Tongue (tissue), 2 donors: ENCODE data around the gene ANP32A. TPM values are rescaled to one million over a fixed set of nuclear protein-coding genes. Genes with fewer than 3 reads are reported as not detected.
"Not testable (repeated sequence)": the region's sequence is repeated elsewhere in the genome, so short reads cannot be mapped to it uniquely, and the experiment has no call there.

Experiments used
- DNase-seq: peaks from one replicate; pipeline ENCODE4 v3.0.0-alpha.2; 2015
- total RNA-seq: library from RNA; depleted of rRNA; stranded (reverse); fragments of >200 nt; gene quantifications from one replicate; pipeline ENCODE4 v1.2.3, GENCODE V29; 2014

ANP32A gene
- 105 TPM for total RNA-seq

GRCh38 chr15:68820295-68821189 is at the start of gene ANP32A:
ANP32A (minus strand) TSS chr15:68820895; CDS start chr15:68820751, 144 bp downstream.
- peak; percentile 98 for DNase-seq

- DNase-seq, result no peak
These were observed 47.6 kb upstream of the ANP32A start for GRCh38 chr15:68868296-68868695.

GRCh38 chr15:68862415-68862814 is 41.7 kb upstream of the ANP32A start:
- DNase-seq, result no peak

- DNase-seq, result not testable (repeated sequence)
These were observed 38.0 kb upstream of the ANP32A start for GRCh38 chr15:68858666-68859065.

- not testable (repeated sequence) for DNase-seq
These were observed 36.7 kb upstream of the ANP32A start for GRCh38 chr15:68857443-68857842.

- DNase-seq, result peak; percentile 12
These were observed 31.8 kb upstream of the ANP32A start for GRCh38 chr15:68852461-68852860.

GRCh38 chr15:68851971-68852370 is 31.3 kb upstream of the ANP32A start:
- DNase-seq, result no peak

- DNase-seq, result no peak
These were observed 28.8 kb upstream of the ANP32A start for GRCh38 chr15:68849497-68849896.

GRCh38 chr15:68846851-68847439 is 26.2 kb upstream of the ANP32A start:
- DNase-seq, result no peak

GRCh38 chr15:68844856-68845550 is 24.3 kb upstream of the ANP32A start:
- DNase-seq, result no peak

- peak; percentile 62 for DNase-seq
These were observed 23.0 kb upstream of the ANP32A start for GRCh38 chr15:68843425-68844311.

- no peak for DNase-seq
These were observed 22.3 kb upstream of the ANP32A start for GRCh38 chr15:68842958-68843357.

- no peak for DNase-seq
These were observed 13.7 kb upstream of the ANP32A start for GRCh38 chr15:68834346-68834745.

GRCh38 chr15:68833700-68834331 is 13.1 kb upstream of the ANP32A start:
- DNase-seq, result no peak

- no peak for DNase-seq
These were observed 9.6 kb upstream of the ANP32A start for GRCh38 chr15:68830141-68830785.

GRCh38 chr15:68829068-68829467 is 8.4 kb upstream of the ANP32A start:
- DNase-seq, result no peak

- DNase-seq, result no peak
These were observed 2.9 kb upstream of the ANP32A start for GRCh38 chr15:68823561-68823960.

- peak; percentile 36 for DNase-seq
These were observed 2.1 kb upstream of the ANP32A start for GRCh38 chr15:68822818-68823217.

GRCh38 chr15:68821841-68822381 is 1.2 kb upstream of the ANP32A start:
- DNase-seq, result peak; percentile 26

- peak; percentile 33 for DNase-seq
These were observed 620 bp upstream of the ANP32A start for GRCh38 chr15:68821190-68821840.
